Thymus (tissue), 11 donors: ENCODE results near the gene OXSM. TPM values are rescaled to one million over a fixed set of nuclear protein-coding genes. Genes with fewer than 3 reads are reported as not detected.

Experiments used
- DNase-seq, 9 donors: peaks; one replicate each; pipeline ENCODE4 v3.0.0-alpha.2; 2013; ENCODE audit warnings: low spot score in 9 of 9, low read depth in 6 of 9, missing footprints in 1 of 9
- H3K27ac ChIP-seq, 2 donors: one replicate each; pipeline ENCODE4 v1.5.1; 2013; ENCODE audit warnings: control low read depth in 1 of 2, low read depth in 1 of 2, low read length in 1 of 2, mild to moderate bottlenecking in 1 of 2, moderate library complexity in 1 of 2
- H3K27me3 ChIP-seq, 2 donors: one replicate each; pipeline ENCODE4 v1.5.1; 2013; ENCODE audit warnings: low read length in 1 of 2; ENCODE audit not compliant: control insufficient read depth in 2 of 2, insufficient read depth in 1 of 2
- H3K36me3 ChIP-seq, 2 donors: one replicate each; pipeline ENCODE4 v1.5.1; 2013; ENCODE audit warnings: low read length in 1 of 2, mild to moderate bottlenecking in 1 of 2, moderate library complexity in 1 of 2; ENCODE audit not compliant: control insufficient read depth in 2 of 2, insufficient read depth in 2 of 2
- H3K4me1 ChIP-seq, 2 donors: one replicate each; pipeline ENCODE4 v1.5.1; 2013; ENCODE audit warnings: low read length in 2 of 2; ENCODE audit not compliant: control insufficient read depth in 2 of 2, insufficient read depth in 2 of 2
- H3K4me3 ChIP-seq, 2 donors: one replicate each; pipeline ENCODE4 v1.5.1; 2013; ENCODE audit warnings: low read length in 2 of 2, control low read depth in 1 of 2, mild to moderate bottlenecking in 1 of 2
- H3K9me3 ChIP-seq, 2 donors: one replicate each; pipeline ENCODE4 v1.5.1; 2013; ENCODE audit warnings: low read length in 1 of 2, mild to moderate bottlenecking in 1 of 2; ENCODE audit not compliant: control insufficient read depth in 2 of 2, insufficient read depth in 1 of 2
- WGBS: extraction: QIAGEN DNeasy Blood & Tissue Kit; methylation state at CpG from one replicate; pipeline ENCODE4 v1.1.7; 2013; 5-methylcytosine and 5-hydroxymethylcytosine counted together
- polyA plus RNA-seq: library from polyadenylated mRNA; stranded (reverse); fragments of 200-250 nt; gene quantifications from one replicate; pipeline ENCODE4 v1.2.3, GENCODE V29; 2013
- total RNA-seq: library from RNA; stranded (reverse); fragments of 120-200 nt; gene quantifications from one replicate; pipeline ENCODE4 v1.2.4, GENCODE V29; 2013
- donor health status: healthy.

The OXSM gene
- total and polyA plus RNA-seq, 2 donors: 15.2 to 17.5 TPM

GRCh38 chr3:25837038-25837437, 47.1 kb downstream of the OXSM start:
- Histone ChIP-seq H3K27me3 (no peaks in the 10 kb centered on the region), H3K36me3 (no peaks in the 10 kb centered on the region), H3K9me3 (no peaks in the 10 kb centered on the region), H3K4me3 (no peak overlapping the region), H3K27ac (no peak overlapping the region), H3K4me1 (no peaks in the 10 kb centered on the region)
- 0% methylated on average over 1 of the region's 1 CpG for WGBS
- DNase-seq: no peak

- WGBS: 99% methylated on average over 3 of the region's 3 CpGs
- H3K9me3 ChIP-seq: no peaks in the 10 kb centered on the region
- H3K27ac ChIP-seq: no peak overlapping the region
- no peak for DNase-seq
- H3K27me3 ChIP-seq: no peaks in the 10 kb centered on the region
- no peaks in the 10 kb centered on the region for H3K4me1 ChIP-seq
- no peak overlapping the region for H3K4me3 ChIP-seq
- no peaks in the 10 kb centered on the region for H3K36me3 ChIP-seq
Measured at GRCh38 chr3:25840099-25840498, 50.2 kb downstream of the OXSM start.

GRCh38 chr3:25843332-25843731, 53.4 kb downstream of the OXSM start:
- no peak for DNase-seq
- Histone ChIP-seq H3K4me1 (no peaks in the 10 kb centered on the region), H3K27me3 (no peaks in the 10 kb centered on the region), H3K4me3 (no peak overlapping the region), H3K27ac (no peak overlapping the region), H3K9me3 (no peaks in the 10 kb centered on the region), H3K36me3 (no peaks in the 10 kb centered on the region)
- WGBS: 77% methylated on average over 3 of the region's 3 CpGs

Other genes with a start within 250 kb of the OXSM start
- gene TOP2B, start 125.2 kb upstream of the OXSM start, total RNA-seq: 186 TPM
- gene TOP2B, start 125.2 kb upstream of the OXSM start, polyA plus RNA-seq: 122 TPM
- gene NGLY1, start 6.6 kb upstream of the OXSM start, total RNA-seq: 62.2 TPM
- 73.4 TPM for gene NGLY1, start 6.6 kb upstream of the OXSM start, polyA plus RNA-seq